Measurements from ENCODE around the gene NEDD4L.
"Not testable (repeated sequence)": the region's sequence is repeated elsewhere in the genome, so short reads cannot be mapped to it uniquely, and the experiment has no call there.

Gene NEDD4L

DNA sequence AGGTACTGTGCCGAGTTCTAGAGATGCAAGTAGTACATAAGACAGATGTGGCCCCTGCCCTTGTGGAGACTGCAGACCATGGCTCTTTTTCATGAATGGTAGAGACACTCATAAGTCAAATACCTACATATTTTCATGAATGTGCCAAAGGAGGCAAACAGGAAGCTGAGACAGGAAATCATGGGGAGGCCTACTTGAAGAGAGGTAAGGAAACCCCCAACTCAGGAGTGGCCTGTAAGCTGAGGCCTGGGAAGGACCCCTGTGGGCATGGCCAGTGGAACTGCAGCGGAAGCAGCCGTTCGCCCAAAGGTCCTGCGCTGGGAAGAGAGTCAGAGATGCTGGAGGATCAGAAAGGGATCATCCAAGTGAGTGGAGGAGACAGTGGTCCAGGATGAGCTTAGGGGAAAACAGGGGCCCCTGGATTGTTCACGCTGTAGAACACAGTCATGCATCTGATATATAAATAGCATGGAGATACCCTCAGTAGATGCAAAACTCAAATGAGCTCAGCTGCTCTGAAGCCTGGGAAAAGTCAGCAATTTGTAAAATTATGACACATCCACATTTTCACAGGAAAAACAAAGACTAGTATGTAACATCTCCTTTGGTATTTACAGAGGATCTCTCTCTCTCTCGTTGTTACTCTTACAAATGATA is 228.9 kb downstream of the NEDD4L start:
- no peak for DNase-seq

GRCh38 chr18:58275176-58275575 is 231.2 kb downstream of the NEDD4L start:
- no peak for DNase-seq

DNA sequence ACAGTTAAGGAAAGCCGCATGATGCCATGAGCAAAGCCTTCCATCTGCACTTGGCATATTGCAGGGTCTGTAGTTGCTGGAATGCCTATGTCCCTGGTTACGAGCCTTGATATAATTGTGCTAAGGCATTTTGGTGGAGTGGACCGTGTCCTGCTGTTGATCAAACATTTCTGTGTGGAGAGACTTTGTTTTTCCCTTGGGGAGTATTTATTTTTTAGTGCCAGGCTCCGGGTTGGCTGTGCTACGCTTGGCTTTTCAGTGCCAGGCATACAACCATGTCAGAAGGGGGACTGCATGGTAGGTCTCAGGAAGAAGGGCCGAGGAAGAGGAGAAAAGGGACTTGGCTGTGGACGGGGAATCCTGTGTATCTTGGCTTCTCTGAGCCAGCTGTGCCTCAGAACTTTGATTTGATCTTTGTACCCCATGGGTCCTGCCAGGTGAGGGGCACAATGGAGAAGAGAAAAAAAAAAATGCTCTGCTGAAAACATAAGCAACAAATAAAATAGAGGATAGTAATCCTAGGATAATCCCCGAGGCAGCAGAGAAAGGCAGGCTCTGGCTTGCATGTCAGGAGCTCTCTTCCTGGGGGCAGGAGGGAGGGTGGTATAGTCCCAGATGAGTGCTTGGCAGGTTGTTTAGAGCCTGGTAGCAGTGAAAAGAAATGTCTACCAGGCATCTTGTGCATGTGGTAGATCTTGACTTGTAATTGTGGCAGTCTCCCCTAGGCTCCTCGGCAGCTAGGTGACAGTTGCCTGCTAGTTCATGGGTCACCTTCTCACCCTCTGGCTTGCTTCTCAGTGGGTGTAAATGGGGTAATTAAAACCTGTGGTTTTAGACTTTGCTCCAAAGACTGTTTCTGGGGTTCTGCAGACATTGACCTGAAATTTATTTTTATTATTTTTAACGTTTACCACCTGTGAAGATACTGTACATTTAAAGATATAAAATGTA is 233.0 kb downstream of the NEDD4L start:
- DNase-seq, result no peak

GRCh38 chr18:58279504-58280175 is 235.6 kb downstream of the NEDD4L start:
- no peak for DNase-seq

DNA sequence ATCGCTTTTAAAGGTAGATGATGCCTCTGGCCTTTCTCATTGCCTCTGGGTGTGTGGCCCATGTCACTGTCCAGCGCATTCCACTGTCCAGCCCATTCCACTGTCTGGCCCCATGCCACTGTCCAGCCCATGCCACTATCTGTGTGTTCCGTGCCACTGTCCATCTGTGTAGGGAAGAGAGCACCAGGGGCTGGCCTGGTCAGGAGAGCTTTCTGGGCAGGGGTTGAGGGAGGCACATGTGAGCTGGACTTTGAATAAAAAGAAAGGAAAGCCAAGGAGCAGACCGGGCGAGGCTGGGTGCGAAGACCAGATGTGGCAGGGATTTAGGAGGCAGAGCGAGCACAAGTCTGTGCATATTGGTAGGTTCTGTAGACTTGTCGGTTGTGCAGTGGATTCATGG is 236.2 kb downstream of the NEDD4L start:
- no peak for DNase-seq

DNA sequence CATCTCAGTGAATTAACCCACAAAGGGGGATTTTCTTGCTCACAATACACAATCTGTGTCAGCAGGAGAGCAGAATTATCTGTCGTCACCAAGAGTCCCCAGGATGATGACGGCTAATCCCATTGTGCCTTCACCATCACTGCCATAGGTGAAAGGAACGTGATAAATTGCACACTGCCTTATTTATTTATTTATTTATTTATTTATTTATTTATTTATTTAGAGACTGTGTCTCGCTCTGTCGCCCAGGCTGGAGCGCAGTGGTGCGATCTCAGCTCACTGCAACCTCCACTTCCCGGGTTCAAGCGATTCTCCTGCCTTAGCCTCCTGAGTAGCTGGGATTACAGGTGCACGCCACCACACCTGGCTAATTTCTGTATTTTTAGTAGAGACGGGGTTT is 238.8 kb downstream of the NEDD4L start:
- DNase-seq, result not testable (repeated sequence)

- no peak for DNase-seq
Measured at GRCh38 chr18:58284699-58285448, 240.8 kb downstream of the NEDD4L start.

GRCh38 chr18:58285449-58286130 is 241.6 kb downstream of the NEDD4L start:
- DNase-seq, result no peak

DNA sequence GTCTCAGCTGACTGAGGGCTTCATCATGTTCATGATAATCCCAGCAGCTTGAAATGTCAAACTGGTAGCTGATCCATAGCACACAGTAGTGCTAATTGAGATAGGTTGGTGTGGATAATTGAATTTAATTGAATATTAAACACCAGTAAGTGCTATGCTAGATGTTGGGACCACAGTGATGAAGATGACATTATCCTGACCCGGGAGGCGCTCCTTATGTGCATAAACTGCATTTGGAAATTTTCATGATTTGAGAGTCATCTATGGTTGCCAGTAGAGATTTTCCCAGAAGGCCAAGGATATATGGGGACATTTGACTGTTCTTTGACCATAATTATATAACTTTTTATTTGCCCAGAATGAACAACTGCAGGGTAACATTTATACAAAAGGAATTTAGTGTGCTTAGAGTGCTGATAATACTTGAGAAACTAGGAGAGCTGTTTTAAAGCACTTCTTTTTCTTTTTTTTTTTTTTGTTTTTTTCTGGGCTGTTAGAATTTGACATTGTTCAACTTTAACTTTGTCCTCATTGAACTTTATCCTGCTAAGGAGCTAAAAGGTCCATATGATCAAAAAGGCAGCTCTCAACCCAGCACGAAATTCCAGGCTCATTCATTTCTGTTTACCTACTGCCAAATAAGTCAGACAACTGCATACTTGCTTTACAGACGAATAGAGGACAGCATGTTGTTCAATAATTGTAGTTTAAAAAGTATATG is 242.8 kb downstream of the NEDD4L start:
- no peak for DNase-seq

DNA sequence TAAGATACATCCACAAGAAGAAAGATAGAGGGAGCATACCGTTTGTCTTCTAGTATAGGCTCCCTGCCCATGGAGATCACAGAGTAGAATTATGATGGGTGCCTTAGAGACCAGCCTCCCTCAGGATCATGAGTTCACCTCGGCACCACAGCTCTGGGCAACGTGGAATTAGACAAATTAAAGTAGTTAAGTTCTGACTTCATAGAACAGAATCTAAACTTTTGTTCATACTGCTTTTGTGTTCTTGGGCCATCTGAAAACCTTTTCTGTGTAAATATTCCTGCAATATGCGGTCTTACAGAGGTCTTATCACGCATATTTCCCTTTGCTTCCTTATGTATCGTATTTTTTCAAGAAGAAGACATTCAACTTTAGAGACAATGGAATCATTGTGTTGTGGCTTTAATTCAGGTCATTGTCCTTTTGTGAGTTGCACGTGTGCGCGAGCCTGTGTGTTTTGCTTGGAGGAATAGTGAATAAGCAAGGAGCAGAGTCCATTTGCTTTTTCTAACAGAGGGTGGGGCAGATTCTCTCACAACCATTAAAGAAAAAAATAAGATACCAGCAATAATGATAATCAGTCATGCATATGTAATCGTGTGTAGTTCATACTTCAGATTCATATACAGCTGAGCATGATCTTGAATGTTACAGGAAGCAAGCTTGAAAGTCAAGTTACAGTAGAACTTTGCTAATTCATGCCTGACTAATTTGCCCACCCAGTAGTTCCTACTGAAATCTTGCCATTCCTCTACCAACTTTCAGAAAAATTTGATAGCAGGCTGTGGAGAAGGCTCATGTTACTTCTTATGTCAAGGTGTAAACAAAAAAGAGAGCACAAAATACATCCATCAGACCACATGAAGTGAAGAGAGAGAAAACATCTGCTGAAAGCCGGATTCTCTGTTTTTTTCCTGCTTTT is 243.6 kb downstream of the NEDD4L start:
- no peak for DNase-seq

GRCh38 chr18:58288921-58289797 is 245.1 kb downstream of the NEDD4L start:
- no peak for DNase-seq

GRCh38 chr18:58290116-58290695 is 246.2 kb downstream of the NEDD4L start:
- DNase-seq, result no peak

- DNase-seq, result no peak
Measured at GRCh38 chr18:58291131-58291530, 247.1 kb downstream of the NEDD4L start.

DNA sequence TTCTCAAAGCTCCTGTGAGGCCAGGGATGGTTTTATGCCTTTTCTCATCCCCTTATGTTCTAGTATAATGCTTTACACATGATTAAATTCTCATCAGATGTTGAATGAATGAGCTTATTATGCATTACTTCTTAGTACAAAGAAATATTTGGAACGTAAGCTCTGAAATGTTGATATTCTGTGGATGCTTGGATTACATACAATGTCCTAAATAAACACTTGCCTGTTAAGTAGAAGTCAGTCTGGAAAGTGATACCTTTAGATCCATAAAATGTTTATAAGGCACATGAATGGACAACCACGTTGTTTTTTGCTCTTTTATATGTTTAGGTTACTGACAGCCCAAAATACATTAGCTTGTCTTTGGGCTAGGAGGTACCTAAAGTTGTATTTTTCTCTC is 248.6 kb downstream of the NEDD4L start:
- DNase-seq, result no peak

- no peak for DNase-seq
Measured at GRCh38 chr18:58297198-58297597, 253.2 kb downstream of the NEDD4L start.

- DNase-seq, result no peak
Measured at GRCh38 chr18:58298251-58299134, 254.5 kb downstream of the NEDD4L start.

DNA sequence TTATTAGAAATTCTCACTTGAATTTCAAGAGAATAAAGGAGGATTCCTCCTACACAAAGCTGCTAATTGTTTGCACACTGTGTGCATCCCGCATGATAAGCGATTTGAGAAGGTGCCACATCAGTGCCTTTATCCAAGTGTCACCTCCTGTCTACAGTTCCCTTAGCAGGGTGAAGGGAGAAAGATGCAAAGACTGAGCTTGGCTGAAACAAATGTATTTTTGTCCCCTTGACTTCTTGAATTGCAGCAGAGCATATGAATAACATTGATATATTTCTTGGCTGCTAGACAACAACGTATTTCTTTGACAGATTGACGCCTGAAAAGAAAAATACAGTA is 255.1 kb downstream of the NEDD4L start:
- DNase-seq, result no peak

GRCh38 chr18:58299936-58300335 is 255.9 kb downstream of the NEDD4L start:
- no peak for DNase-seq

Measured in hippocampal formation (tissue), 2 donors.